ENCODE results near the gene RAB7A.
A peak's percentile ranks its signal among the peaks of the same experiment; 100 is the strongest.
"Not testable (repeated sequence)": the region's sequence is repeated elsewhere in the genome, so short reads cannot be mapped to it uniquely, and the experiment has no call there.

The RAB7A gene

GRCh38 chr3:128712848-128713247, 13.1 kb upstream of the RAB7A start:
- DNase-seq, result no peak

- peak; percentile 28 for DNase-seq
These were observed 11.0 kb upstream of the RAB7A start for GRCh38 chr3:128714887-128715491.

- DNase-seq, result not testable (repeated sequence)
These were observed 7.1 kb upstream of the RAB7A start for GRCh38 chr3:128718892-128719291.

GRCh38 chr3:128720891-128721290, 5.1 kb upstream of the RAB7A start:
- no peak for DNase-seq

GRCh38 chr3:128723477-128723876, 2.5 kb upstream of the RAB7A start:
- DNase-seq, result no peak

- DNase-seq, result no peak
These were observed 398 bp upstream of the RAB7A start for GRCh38 chr3:128725547-128726022.

GRCh38 chr3:128727059-128727458, 1.1 kb downstream of the RAB7A start:
- no peak for DNase-seq

GRCh38 chr3:128727485-128727884, 1.5 kb downstream of the RAB7A start:
- DNase-seq, result no peak

- DNase-seq, result no peak
These were observed 2.0 kb downstream of the RAB7A start for GRCh38 chr3:128727996-128728395.

- not testable (repeated sequence) for DNase-seq
These were observed 2.5 kb downstream of the RAB7A start for GRCh38 chr3:128728521-128728920.

GRCh38 chr3:128730471-128730870, 4.5 kb downstream of the RAB7A start:
- no peak for DNase-seq

GRCh38 chr3:128734523-128735189, 8.7 kb downstream of the RAB7A start:
- no peak for DNase-seq

GRCh38 chr3:128735287-128735686, 9.3 kb downstream of the RAB7A start:
- no peak for DNase-seq

- DNase-seq, result no peak
These were observed 9.9 kb downstream of the RAB7A start for GRCh38 chr3:128735884-128736283.

GRCh38 chr3:128736601-128737000, 10.6 kb downstream of the RAB7A start:
- DNase-seq, result no peak

GRCh38 chr3:128740621-128741020, 14.6 kb downstream of the RAB7A start:
- DNase-seq, result no peak

GRCh38 chr3:128742821-128743594, 17.0 kb downstream of the RAB7A start:
- DNase-seq, result peak; percentile 5

GRCh38 chr3:128745742-128746141, 19.8 kb downstream of the RAB7A start:
- no peak for DNase-seq

GRCh38 chr3:128746881-128747280, 20.9 kb downstream of the RAB7A start:
- DNase-seq, result no peak

- DNase-seq, result no peak
These were observed 22.6 kb downstream of the RAB7A start for GRCh38 chr3:128748557-128748956.

- no peak for DNase-seq
These were observed 23.1 kb downstream of the RAB7A start for GRCh38 chr3:128749035-128749434.

- DNase-seq, result not testable (repeated sequence)
These were observed 23.6 kb downstream of the RAB7A start for GRCh38 chr3:128749561-128749960.

GRCh38 chr3:128753715-128754114, 27.7 kb downstream of the RAB7A start:
- DNase-seq, result no peak

GRCh38 chr3:128760042-128760441, 34.1 kb downstream of the RAB7A start:
- DNase-seq, result no peak

All from activated T-cell treated with anti-CD3 and anti-CD28 coated beads, Interleukin-2, amount 50 U/mL, for 1 hour (primary cell).